AG04450 (cell line): ENCODE measurements around the gene EDA. TPM values are rescaled to one million over a fixed set of nuclear protein-coding genes. Genes with fewer than 3 reads are reported as not detected.

ENCODE experiments used
- CTCF ChIA-PET: fragments of 300-600, 350-600 bp; formaldehyde crosslinking; extraction: SDS; loops from one replicate; lab custom pipeline; 2022; ENCODE audit warnings: antibody characterized with exemption, inconsistent platforms; lab: Charles Lee
- POLR2A ChIA-PET: fragments of 350-600 bp; formaldehyde crosslinking; extraction: SDS; loops from one replicate; lab custom pipeline; 2021; ENCODE audit warnings: antibody characterized with exemption, inconsistent platforms; lab: Yijun Ruan, JAX
- DNase-seq: peaks from one replicate; pipeline ENCODE4 v3.0.0-alpha.2; 2011; ENCODE audit warnings: low read depth, low spot score
- H3K27ac ChIP-seq: one replicate; pipeline ENCODE4 v1.5.1; 2012; ENCODE audit warnings: low read depth, low read length, control low read depth
- H3K27me3 ChIP-seq: one replicate; pipeline ENCODE4 v1.6.0; 2012; ENCODE audit warnings: low read length; ENCODE audit not compliant: control insufficient read depth, insufficient read depth
- H3K4me3 ChIP-seq: 2 replicates; pipeline ENCODE4 v1.5.1; 2011; ENCODE audit warnings: mild to moderate bottlenecking, low read depth, low read length, control low read depth
- H3K9me3 ChIP-seq: 2 replicates; pipeline ENCODE4 v1.5.1; 2012; ENCODE audit warnings: low read length; ENCODE audit not compliant: control insufficient read depth, insufficient read depth
- polyA plus RNA-seq: library from polyadenylated mRNA; depleted of rRNA; stranded (reverse); fragments of >200 nt; gene quantifications from 2 replicates; pipeline ENCODE4 v1.2.3, GENCODE V29; 2011
- TF ChIP-seq, protein P1 (sequence below): IDR thresholded peaks from 2 replicates; pipeline ENCODE4 v1.5.1; 2011; ENCODE audit warnings: low read depth, low read length, control low read depth, inconsistent platforms

The EDA gene
- polyA plus RNA-seq, 1 experiment: 0.02 TPM

DNA sequence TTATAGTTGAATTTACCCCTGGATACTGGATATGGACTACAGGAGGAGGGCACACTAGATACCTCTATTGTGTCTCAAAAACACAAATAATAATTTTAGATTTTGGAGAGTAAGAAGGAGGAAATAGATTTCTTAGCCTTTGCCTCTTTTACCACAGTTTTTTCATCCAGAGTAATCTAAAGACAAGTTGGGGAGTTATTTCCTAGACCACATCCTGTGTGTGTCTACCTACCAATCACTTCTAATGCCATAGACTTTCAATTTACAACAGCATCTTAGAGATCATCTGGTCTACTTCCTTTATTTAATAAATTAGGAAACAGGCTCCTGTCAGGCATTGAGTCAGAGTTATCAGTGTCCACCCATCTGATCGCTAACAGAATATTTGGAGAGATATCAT lies 191.5 kb downstream of the EDA start:
- H3K4me3 ChIP-seq: no peak overlapping the region
- CTCF ChIA-PET: no interaction called here
- no peak overlapping the region for H3K27ac ChIP-seq
- no peaks in the 10 kb centered on the region for H3K9me3 ChIP-seq
- no peaks in the 10 kb centered on the region for H3K27me3 ChIP-seq
- POLR2A ChIA-PET: no interaction called here
- TF ChIP-seq, protein P1, sequence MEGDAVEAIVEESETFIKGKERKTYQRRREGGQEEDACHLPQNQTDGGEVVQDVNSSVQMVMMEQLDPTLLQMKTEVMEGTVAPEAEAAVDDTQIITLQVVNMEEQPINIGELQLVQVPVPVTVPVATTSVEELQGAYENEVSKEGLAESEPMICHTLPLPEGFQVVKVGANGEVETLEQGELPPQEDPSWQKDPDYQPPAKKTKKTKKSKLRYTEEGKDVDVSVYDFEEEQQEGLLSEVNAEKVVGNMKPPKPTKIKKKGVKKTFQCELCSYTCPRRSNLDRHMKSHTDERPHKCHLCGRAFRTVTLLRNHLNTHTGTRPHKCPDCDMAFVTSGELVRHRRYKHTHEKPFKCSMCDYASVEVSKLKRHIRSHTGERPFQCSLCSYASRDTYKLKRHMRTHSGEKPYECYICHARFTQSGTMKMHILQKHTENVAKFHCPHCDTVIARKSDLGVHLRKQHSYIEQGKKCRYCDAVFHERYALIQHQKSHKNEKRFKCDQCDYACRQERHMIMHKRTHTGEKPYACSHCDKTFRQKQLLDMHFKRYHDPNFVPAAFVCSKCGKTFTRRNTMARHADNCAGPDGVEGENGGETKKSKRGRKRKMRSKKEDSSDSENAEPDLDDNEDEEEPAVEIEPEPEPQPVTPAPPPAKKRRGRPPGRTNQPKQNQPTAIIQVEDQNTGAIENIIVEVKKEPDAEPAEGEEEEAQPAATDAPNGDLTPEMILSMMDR: no peak
- DNase-seq: no peak

DNA sequence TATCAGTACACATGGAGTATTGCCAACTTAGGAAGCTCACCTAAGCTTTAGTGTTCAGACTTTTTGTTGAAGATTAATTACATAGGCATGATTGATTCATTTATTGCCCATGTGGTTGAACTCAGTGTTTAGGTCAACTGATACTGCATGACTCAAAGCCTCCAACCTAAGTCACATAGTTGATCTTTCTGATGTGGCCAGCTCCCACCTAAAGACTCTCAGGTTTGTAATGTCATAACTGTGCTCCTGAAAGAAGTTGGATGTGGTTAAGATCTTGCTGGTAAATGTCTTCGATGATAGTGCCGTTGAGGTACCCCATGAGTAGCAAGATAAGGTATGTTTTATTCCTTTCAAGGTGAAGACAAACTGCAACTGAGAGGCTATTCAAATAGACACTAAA lies 192.5 kb downstream of the EDA start:
- Histone ChIP-seq H3K27me3 (no peaks in the 10 kb centered on the region), H3K27ac (no peak overlapping the region), H3K9me3 (no peaks in the 10 kb centered on the region), H3K4me3 (no peak overlapping the region)
- no peak for DNase-seq
- CTCF ChIA-PET: no interaction called here
- TF ChIP-seq, protein P1: no peak
- POLR2A ChIA-PET: no interaction called here

DNA sequence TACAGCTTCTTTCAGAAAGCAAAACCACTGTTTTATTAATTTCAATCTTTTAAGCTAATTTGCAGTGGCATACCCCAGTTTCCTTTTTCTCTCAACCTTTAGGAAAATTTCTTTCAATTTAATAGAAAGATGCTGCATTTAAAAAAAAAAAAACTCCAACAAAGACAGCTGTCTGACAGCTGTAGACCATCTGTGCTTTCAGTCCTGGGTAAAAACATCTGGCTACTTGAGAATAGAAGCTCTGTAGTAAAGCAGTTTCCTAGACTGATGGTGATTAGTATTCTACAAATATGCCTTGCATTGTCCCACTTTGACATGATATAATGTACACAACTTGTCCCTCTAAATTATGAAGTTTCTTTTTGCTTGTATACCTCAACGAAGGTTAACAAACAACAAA lies 197.8 kb downstream of the EDA start:
- CTCF ChIA-PET: no interaction called here
- Histone ChIP-seq H3K4me3 (no peak overlapping the region), H3K9me3 (no peaks in the 10 kb centered on the region), H3K27ac (no peak overlapping the region), H3K27me3 (no peaks in the 10 kb centered on the region)
- DNase-seq: no peak
- TF ChIP-seq, protein P1: no peak
- POLR2A ChIA-PET: no interaction called here

DNA sequence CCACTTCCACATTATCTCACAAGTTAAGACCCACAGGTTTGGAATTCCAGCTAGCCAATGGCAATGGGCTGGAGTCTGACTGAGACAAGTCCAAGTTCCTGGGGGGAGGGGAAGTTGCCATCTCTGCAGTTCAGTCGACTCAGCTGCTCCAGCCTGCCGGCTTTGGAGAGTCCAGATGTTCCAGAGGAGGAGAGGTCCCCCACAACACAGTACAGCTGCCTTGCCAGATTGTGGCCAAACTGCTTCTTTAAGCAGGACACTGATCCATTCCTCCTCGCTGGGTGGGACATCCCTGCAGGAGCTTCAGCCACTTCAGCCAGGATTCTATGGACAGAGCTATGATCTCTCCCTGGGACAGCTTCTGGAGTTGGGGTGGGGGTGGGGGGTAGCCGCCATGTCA lies 199.2 kb downstream of the EDA start:
- TF ChIP-seq, protein P1: no peak
- ChIA-PET POLR2A (no interaction called here), CTCF (no interaction called here)
- Histone ChIP-seq H3K27ac (no peak overlapping the region), H3K9me3 (no peaks in the 10 kb centered on the region), H3K4me3 (no peak overlapping the region), H3K27me3 (no peaks in the 10 kb centered on the region)
- DNase-seq: no peak

DNA sequence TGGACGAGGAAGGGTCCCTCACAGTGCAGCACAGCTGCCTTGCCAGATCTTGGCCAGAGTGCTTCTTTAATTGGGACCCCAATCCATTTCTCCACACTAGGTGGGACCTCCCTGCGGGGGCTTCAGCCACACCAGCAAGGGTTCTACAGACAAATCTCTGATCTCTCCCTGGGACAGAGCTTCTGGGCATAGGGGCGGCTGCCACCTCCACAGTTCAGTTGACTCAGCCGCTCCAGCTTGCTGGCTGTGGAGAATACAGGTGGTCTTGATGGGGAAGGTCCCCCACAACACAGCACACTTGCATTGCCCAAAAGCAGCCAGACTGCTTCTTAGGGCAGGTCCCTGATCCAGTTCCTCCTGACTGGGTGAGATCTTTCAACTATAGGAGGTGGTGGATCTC lies 199.6 kb downstream of the EDA start:
- TF ChIP-seq, protein P1: no peak
- H3K27me3 ChIP-seq: no peaks in the 10 kb centered on the region

More for the DNA sequence above, 199.6 kb downstream of the EDA start:
- POLR2A ChIA-PET: no interaction called here
- no peak for DNase-seq
- H3K27ac ChIP-seq: no peak overlapping the region
- H3K9me3 ChIP-seq: no peaks in the 10 kb centered on the region
- no peak overlapping the region for H3K4me3 ChIP-seq
- CTCF ChIA-PET: no interaction called here
